Breast epithelium (tissue), 3 donors: ENCODE measurements around the gene TEX38.

Experiments used
- POLR2A ChIP-seq: fragments of 450-650 bp; IDR thresholded peaks from one replicate; pipeline ENCODE4 v1.6.1; 2016; ENCODE audit warnings: antibody characterized with exemption, mild to moderate bottlenecking, moderate library complexity
- TF ChIP-seq, protein P1 (sequence below), 3 donors: fragments of 450-650 bp; IDR thresholded peaks; one replicate each; pipeline ENCODE4 v1.5.1; 2016 to 2017; ENCODE audit warnings: antibody characterized with exemption in 3 of 3, mild to moderate bottlenecking in 3 of 3, moderate library complexity in 3 of 3

DNA sequence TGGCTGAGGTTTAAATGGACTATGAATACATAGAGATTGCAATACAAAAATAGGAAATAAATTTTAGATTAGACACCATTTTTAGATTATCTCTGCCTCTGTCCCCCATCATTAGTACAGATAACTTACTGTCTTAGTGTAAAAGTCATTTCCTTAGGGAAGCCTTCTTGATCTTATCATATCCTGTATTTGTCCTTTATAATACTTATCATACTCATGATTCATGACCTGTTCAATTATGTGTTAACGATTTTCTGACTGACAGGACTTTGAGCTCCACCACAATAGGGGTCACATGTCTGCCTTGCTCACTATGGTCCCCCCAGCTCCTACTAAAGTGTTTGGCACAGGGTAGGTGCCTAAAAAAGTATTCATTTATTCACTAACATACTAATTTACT lies 14.6 kb downstream of the TEX38 start:
- TF ChIP-seq, protein P1, sequence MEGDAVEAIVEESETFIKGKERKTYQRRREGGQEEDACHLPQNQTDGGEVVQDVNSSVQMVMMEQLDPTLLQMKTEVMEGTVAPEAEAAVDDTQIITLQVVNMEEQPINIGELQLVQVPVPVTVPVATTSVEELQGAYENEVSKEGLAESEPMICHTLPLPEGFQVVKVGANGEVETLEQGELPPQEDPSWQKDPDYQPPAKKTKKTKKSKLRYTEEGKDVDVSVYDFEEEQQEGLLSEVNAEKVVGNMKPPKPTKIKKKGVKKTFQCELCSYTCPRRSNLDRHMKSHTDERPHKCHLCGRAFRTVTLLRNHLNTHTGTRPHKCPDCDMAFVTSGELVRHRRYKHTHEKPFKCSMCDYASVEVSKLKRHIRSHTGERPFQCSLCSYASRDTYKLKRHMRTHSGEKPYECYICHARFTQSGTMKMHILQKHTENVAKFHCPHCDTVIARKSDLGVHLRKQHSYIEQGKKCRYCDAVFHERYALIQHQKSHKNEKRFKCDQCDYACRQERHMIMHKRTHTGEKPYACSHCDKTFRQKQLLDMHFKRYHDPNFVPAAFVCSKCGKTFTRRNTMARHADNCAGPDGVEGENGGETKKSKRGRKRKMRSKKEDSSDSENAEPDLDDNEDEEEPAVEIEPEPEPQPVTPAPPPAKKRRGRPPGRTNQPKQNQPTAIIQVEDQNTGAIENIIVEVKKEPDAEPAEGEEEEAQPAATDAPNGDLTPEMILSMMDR (IDR thresholded peaks at IDR 0.05): no peak
- no peak for TF ChIP-seq POLR2A
